GM12878 (cell line): ENCODE data around the gene IL1R2. TPM values are rescaled to one million over a fixed set of nuclear protein-coding genes. Genes with fewer than 3 reads are reported as not detected.

ENCODE experiments used
- ATAC-seq: fragments of 200-7000 bp; cut with Tn5 transposase; 3 replicates; pipeline ENCODE4 v1.9.1; 2020; ENCODE audit warnings: mild to moderate bottlenecking, moderate library complexity
- BruUV-seq: library from RNA; stranded (reverse); fragments of 400-500 nt; replicated peaks from 2 replicates; lab custom pipeline; 2021; lab: Mats Ljungman, UMichigan
- CTCF ChIA-PET: fragments of 300-600 bp; sonication (Branson Sonifier 250); formaldehyde crosslinking; extraction: SDS; loops from one replicate; lab custom pipeline; 2021; ENCODE audit warnings: inconsistent platforms; lab: Yijun Ruan, JAX
- POLR2A ChIA-PET: fragments of 350-600 bp; formaldehyde crosslinking; extraction: SDS; loops from one replicate; lab custom pipeline; 2021; ENCODE audit warnings: inconsistent platforms; lab: Charles Lee
- RAD21 ChIA-PET: fragments of 300-600 bp; sonication (Branson Sonifier 250); formaldehyde crosslinking; loops from one replicate; lab custom pipeline; 2023; ENCODE audit warnings: antibody characterized with exemption; ENCODE audit not compliant: unreplicated experiment; lab: Charles Lee
- SMC1A ChIA-PET: fragments of 300-600 bp; sonication (Branson Sonifier 250); formaldehyde crosslinking; loops from one replicate; lab custom pipeline; 2023; ENCODE audit not compliant: unreplicated experiment, uncharacterized antibody; lab: Charles Lee
- DNase-seq: peaks from one replicate; pipeline ENCODE4 v3.0.0-alpha.2; 2011; ENCODE audit warnings: low read depth, low spot score
- FAIRE-seq: peaks from 3 replicates; lab custom pipeline; 2011; peaks lifted over from hg19 to GRCh38; lab: Jason Lieb, UNC
- H2AFZ ChIP-seq: 2 replicates; pipeline ENCODE4 v1.6.0; 2011; ENCODE audit warnings: low read depth, low read length, control low read depth; ENCODE audit not compliant: control insufficient read depth
- H3K27ac ChIP-seq: 2 replicates; pipeline ENCODE4 v1.5.1; 2011; ENCODE audit warnings: control low read depth; ENCODE audit not compliant: control insufficient read depth, insufficient read depth
- H3K27me3 ChIP-seq, 2 experiments: replicated peaks in 1 of 2; 2 replicates each; pipeline versions ENCODE4 v1.6.0 to v1.6.1; 2011; ENCODE audit warnings: low read length in 1 of 2; ENCODE audit not compliant: control insufficient read depth in 2 of 2, insufficient read depth in 2 of 2
- H3K36me3 ChIP-seq, 2 experiments: 2 replicates each; pipeline ENCODE4 v1.5.1; 2011; ENCODE audit warnings: low read length in 1 of 2; ENCODE audit not compliant: control insufficient read depth in 2 of 2, insufficient read depth in 2 of 2
- H3K4me1 ChIP-seq: 2 replicates; pipeline ENCODE4 v1.6.1; 2011; ENCODE audit warnings: mild to moderate bottlenecking, low read length, moderate library complexity, mixed read lengths; ENCODE audit not compliant: control insufficient read depth, insufficient read depth
- H3K4me2 ChIP-seq: 2 replicates; pipeline ENCODE4 v1.6.0; 2011; ENCODE audit warnings: control low read depth; ENCODE audit not compliant: control insufficient read depth, insufficient read depth
- H3K4me3 ChIP-seq: fragments of 200-600 bp; sonication (generic); 2 replicates; pipeline ENCODE4 v1.5.1; 2016
- H3K79me2 ChIP-seq: 2 replicates; pipeline ENCODE4 v1.6.0; 2011; ENCODE audit warnings: low read length; ENCODE audit not compliant: control insufficient read depth, insufficient read depth
- H3K9ac ChIP-seq: 2 replicates; pipeline ENCODE4 v1.8.0; 2011; ENCODE audit warnings: low read length, control low read depth, mixed read lengths; ENCODE audit not compliant: control insufficient read depth, insufficient read depth
- H3K9me3 ChIP-seq: replicated peaks from 3 replicates; pipeline ENCODE4 v1.5.1; 2011; ENCODE audit warnings: mild to moderate bottlenecking, low read length; ENCODE audit not compliant: control insufficient read depth, insufficient read depth
- H4K20me1 ChIP-seq: 2 replicates; pipeline ENCODE4 v1.6.0; 2011; ENCODE audit not compliant: control insufficient read depth, insufficient read depth
- BCL11A ChIP-seq: IDR thresholded peaks from 2 replicates; pipeline ENCODE4 v1.6.1; 2011; ENCODE audit warnings: low read depth, low read length
- CREM ChIP-seq: IDR thresholded peaks from 2 replicates; pipeline ENCODE4 v1.6.1; 2014; ENCODE audit warnings: antibody characterized with exemption, low read depth
- IKZF1 ChIP-seq: fragments of 450-650 bp; conservative IDR thresholded peaks from 2 replicates; pipeline ENCODE4 v1.6.1; 2017; ENCODE audit warnings: antibody characterized with exemption, mild to moderate bottlenecking
- NFIC ChIP-seq: IDR thresholded peaks from 2 replicates; pipeline ENCODE4 v1.6.1; 2012; ENCODE audit warnings: low read depth, mild to moderate bottlenecking, inconsistent platforms, low read length, moderate library complexity
- PAX8 ChIP-seq: fragments of 450-650 bp; IDR thresholded peaks from 2 replicates; pipeline ENCODE4 v1.6.1; 2017; ENCODE audit warnings: mild to moderate bottlenecking, moderate library complexity
- RAD21 ChIP-seq: IDR thresholded peaks from 2 replicates; pipeline ENCODE4 v1.6.1; 2011; ENCODE audit warnings: mild to moderate bottlenecking, low read depth, low read length, moderate library complexity; ENCODE audit not compliant: insufficient read depth
- RAD51 ChIP-seq: fragments of 450-650 bp; IDR thresholded peaks from 2 replicates; pipeline ENCODE4 v1.6.1; 2016; ENCODE audit warnings: moderate library complexity, mild to moderate bottlenecking, inconsistent platforms
- RFX5 ChIP-seq: IDR thresholded peaks from 2 replicates; pipeline ENCODE4 v1.6.1; 2011; ENCODE audit warnings: low read depth, low read length, improper control_type of control experiment
- STAT3 ChIP-seq: IDR thresholded peaks from 2 replicates; pipeline ENCODE4 v1.6.1; 2011; ENCODE audit warnings: low read depth, low read length, improper control_type of control experiment
- TAF1 ChIP-seq: IDR thresholded peaks from 2 replicates; pipeline ENCODE4 v1.6.1; 2011; ENCODE audit warnings: mild to moderate bottlenecking, low read depth, low read length, borderline replicate concordance
- TARDBP ChIP-seq: IDR thresholded peaks from 2 replicates; pipeline ENCODE4 v1.6.1; 2016; ENCODE audit warnings: borderline replicate concordance
- TCF3 ChIP-seq: IDR thresholded peaks from 2 replicates; pipeline ENCODE4 v1.6.1; 2012; ENCODE audit warnings: low read depth, mild to moderate bottlenecking, low read length, borderline replicate concordance; ENCODE audit not compliant: insufficient read depth
- in situ Hi-C: fragments of 300-500 bp; cut with MboI; formaldehyde crosslinking; loops from 9 replicates; pipeline ENCODE4 v1.14.3; 2018; ENCODE audit warnings: mixed read lengths
- intact Hi-C: fragments of 100-400 bp; cut with micrococcal nuclease; formaldehyde crosslinking; loops from one replicate; pipeline ENCODE4 v1.14.2; 2022; ENCODE audit not compliant: unreplicated experiment
- polyA plus RNA-seq, 11 experiments: library from polyadenylated mRNA; depleted of rRNA in 4 of 11; unstranded in 6 of 11; stranded (reverse) in 5 of 11; fragments of >200 nt; fragmentation: Nextera tagmentation in 4 of 11; fragmentation: Illumina TruSeq in 1 of 11; extraction: Ambion mirVana in 4 of 11; extraction: Trizol in 1 of 11; gene quantifications; 1 replicate in 1 of 11; 2 replicates in 10 of 11; pipeline versions ENCODE4 v1.2.1 to v1.2.3, GENCODE V29; 2011 to 2016; ENCODE audit warnings: inconsistent platforms in 2 of 11, missing spikeins in 2 of 11, low read depth in 1 of 11
- total RNA-seq, 4 experiments: library from RNA; depleted of rRNA in 3 of 4; stranded (reverse); fragments of >200 nt in 3 of 4; fragmentation: Illumina TruSeq in 1 of 4; extraction: Trizol in 1 of 4; gene quantifications; 2 replicates each; pipeline versions ENCODE4 v1.2.1 to v1.2.3, GENCODE V29; 2013 to 2021
- TF ChIP-seq, protein P1 (sequence below): fragments of 450-650 bp; IDR thresholded peaks from 2 replicates; pipeline ENCODE4 v1.6.1; 2017; ENCODE audit warnings: antibody characterized with exemption, mild to moderate bottlenecking, moderate library complexity
- TF ChIP-seq, protein P2 (sequence below): fragments of 450-650 bp; IDR thresholded peaks from 2 replicates; pipeline ENCODE4 v1.6.1; 2016; ENCODE audit warnings: mild to moderate bottlenecking, moderate library complexity, borderline replicate concordance

The IL1R2 gene
- total and polyA plus RNA-seq, 10 of the 15 experiments (the other 5 are each of a cell fraction or from before 2014, with no cell fraction given) = 0.44 to 6.4 (median 0.62) TPM

DNA sequence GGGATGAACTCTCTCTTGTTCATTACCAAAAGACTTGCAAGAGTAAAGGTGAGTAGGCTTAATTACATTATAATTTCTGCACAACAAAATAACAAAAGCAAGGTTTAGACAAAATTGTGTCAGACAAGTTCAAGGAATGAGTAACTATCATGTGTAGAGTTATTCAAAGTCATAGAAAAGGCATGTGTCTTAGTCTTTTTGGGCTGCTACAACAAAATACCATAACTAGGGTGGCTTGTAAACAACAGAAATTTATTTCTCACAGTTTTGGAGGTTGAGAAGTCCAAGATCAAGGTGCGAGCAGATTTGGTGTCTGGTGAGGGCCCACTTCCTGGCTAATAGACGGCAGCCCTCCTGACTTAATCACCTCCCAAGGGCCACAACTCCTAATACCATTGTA, 37.6 kb downstream of the IL1R2 start (continued):
- TF ChIP-seq, protein P1, sequence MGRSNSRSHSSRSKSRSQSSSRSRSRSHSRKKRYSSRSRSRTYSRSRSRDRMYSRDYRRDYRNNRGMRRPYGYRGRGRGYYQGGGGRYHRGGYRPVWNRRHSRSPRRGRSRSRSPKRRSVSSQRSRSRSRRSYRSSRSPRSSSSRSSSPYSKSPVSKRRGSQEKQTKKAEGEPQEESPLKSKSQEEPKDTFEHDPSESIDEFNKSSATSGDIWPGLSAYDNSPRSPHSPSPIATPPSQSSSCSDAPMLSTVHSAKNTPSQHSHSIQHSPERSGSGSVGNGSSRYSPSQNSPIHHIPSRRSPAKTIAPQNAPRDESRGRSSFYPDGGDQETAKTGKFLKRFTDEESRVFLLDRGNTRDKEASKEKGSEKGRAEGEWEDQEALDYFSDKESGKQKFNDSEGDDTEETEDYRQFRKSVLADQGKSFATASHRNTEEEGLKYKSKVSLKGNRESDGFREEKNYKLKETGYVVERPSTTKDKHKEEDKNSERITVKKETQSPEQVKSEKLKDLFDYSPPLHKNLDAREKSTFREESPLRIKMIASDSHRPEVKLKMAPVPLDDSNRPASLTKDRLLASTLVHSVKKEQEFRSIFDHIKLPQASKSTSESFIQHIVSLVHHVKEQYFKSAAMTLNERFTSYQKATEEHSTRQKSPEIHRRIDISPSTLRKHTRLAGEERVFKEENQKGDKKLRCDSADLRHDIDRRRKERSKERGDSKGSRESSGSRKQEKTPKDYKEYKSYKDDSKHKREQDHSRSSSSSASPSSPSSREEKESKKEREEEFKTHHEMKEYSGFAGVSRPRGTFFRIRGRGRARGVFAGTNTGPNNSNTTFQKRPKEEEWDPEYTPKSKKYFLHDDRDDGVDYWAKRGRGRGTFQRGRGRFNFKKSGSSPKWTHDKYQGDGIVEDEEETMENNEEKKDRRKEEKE = no peak
- TF ChIP-seq, protein P2, sequence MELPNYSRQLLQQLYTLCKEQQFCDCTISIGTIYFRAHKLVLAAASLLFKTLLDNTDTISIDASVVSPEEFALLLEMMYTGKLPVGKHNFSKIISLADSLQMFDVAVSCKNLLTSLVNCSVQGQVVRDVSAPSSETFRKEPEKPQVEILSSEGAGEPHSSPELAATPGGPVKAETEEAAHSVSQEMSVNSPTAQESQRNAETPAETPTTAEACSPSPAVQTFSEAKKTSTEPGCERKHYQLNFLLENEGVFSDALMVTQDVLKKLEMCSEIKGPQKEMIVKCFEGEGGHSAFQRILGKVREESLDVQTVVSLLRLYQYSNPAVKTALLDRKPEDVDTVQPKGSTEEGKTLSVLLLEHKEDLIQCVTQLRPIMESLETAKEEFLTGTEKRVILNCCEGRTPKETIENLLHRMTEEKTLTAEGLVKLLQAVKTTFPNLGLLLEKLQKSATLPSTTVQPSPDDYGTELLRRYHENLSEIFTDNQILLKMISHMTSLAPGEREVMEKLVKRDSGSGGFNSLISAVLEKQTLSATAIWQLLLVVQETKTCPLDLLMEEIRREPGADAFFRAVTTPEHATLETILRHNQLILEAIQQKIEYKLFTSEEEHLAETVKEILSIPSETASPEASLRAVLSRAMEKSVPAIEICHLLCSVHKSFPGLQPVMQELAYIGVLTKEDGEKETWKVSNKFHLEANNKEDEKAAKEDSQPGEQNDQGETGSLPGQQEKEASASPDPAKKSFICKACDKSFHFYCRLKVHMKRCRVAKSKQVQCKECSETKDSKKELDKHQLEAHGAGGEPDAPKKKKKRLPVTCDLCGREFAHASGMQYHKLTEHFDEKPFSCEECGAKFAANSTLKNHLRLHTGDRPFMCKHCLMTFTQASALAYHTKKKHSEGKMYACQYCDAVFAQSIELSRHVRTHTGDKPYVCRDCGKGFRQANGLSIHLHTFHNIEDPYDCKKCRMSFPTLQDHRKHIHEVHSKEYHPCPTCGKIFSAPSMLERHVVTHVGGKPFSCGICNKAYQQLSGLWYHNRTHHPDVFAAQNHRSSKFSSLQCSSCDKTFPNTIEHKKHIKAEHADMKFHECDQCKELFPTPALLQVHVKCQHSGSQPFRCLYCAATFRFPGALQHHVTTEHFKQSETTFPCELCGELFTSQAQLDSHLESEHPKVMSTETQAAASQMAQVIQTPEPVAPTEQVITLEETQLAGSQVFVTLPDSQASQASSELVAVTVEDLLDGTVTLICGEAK = no peak
- TF ChIP-seq TAF1 = no peak

DNA sequence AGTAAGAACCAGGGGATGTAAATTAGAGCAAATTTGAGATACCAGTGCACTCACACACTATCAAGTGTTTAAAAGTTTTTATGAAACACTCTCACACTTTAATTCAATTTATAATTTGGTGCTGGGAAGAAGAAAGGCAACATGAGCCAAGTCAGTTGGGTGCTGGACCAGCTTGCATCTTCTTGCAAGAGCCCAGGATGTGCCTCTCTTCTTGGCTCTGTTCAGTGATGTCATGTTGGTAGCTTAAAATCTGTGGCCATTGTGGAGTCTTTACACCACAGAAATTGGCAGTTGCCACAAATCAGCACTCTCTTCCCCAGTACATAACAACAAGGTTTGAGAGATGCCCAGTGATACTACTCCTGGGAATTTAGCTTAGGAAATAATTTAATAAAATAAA, 38.2 kb downstream of the IL1R2 start:
- ChIA-PET SMC1A (interaction anchor here (0.9 to 7.4 kb wide), 9 partner anchors 7 to 405 kb away, joined by 3 to 157 read pairs (median 3); no protein-coding TSS in a partner anchor), CTCF (interaction anchor here (1.0 to 15.7 kb wide), 4 partner anchors 26 to 208 kb away, joined by 3 to 370 read pairs (median 4); no protein-coding TSS in a partner anchor), POLR2A (interaction anchor here (1.2 kb wide), 1 partner anchor 59 kb away, joined by 3 read pairs; no protein-coding TSS in a partner anchor), RAD21 (interaction anchor here (1.4 kb wide), 1 partner anchor 211 kb away, joined by 4 read pairs; no protein-coding TSS in a partner anchor)
- intact Hi-C loops = no loop called here
- peaks cover 8% of the 10 kb centered on the region for H3K4me1 ChIP-seq
- no peak overlapping the region for H3K9ac ChIP-seq
- no peak overlapping the region for H3K4me3 ChIP-seq
- no peak overlapping the region for H3K4me2 ChIP-seq
- no peak for DNase-seq
- no peaks in the 10 kb centered on the region for H3K36me3 ChIP-seq
- no peak for ATAC-seq
- no peaks in the 10 kb centered on the region for H3K79me2 ChIP-seq
- no peak overlapping the region for H3K27ac ChIP-seq
- BruUV-seq = no TSS peak
- H3K27me3 ChIP-seq = no peaks in the 10 kb centered on the region
- no peaks in the 10 kb centered on the region; the same call in 2 of the 3 replicates for H3K9me3 ChIP-seq
- no peak for FAIRE-seq
- H2AFZ ChIP-seq = no peak overlapping the region
- TF ChIP-seq IKZF1 (no peak), BCL11A (no peak), RAD51 (no peak), RFX5 (no peak), TCF3 (no peak), CREM (no peak), NFIC (no peak), RAD21 (no peak), STAT3 (no peak), TARDBP (no peak), PAX8 (no peak)
- TF ChIP-seq, all 136 proteins: peak for 0
- in situ Hi-C loops = no loop called here
- H4K20me1 ChIP-seq = no peaks in the 10 kb centered on the region
